NB4 (cell line): ENCODE results near the gene LTB4R.

Experiments
- CTCF ChIP-seq: IDR thresholded peaks from one replicate; pipeline ENCODE4 v1.5.1; 2012; ENCODE audit warnings: low read depth, low read length
- TF ChIP-seq, protein P1 (sequence below): IDR thresholded peaks from 2 replicates; pipeline ENCODE4 v1.6.1; 2011; ENCODE audit warnings: low read depth, low read length

- TF ChIP-seq, protein P1, sequence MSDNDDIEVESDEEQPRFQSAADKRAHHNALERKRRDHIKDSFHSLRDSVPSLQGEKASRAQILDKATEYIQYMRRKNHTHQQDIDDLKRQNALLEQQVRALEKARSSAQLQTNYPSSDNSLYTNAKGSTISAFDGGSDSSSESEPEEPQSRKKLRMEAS = peak; percentile 87
- TF ChIP-seq CTCF = no peak
These were observed 11.8 kb upstream of the LTB4R start, which contains the start of the genes DHRS1 and NOP9 for GRCh38 chr14:24299255-24300191.
